Activated naive CD4-positive, alpha-beta T cell treated with anti-CD3 and anti-CD28 coated beads for 36 hours (primary cell): Measurements from ENCODE around the gene IRX2. TPM values are rescaled to one million over a fixed set of nuclear protein-coding genes. Genes with fewer than 3 reads are reported as not detected.

Source experiments
- CTCF ChIA-PET: fragments of 350-600 bp; sonication (Branson Sonifier 250); formaldehyde crosslinking; loops from one replicate; lab custom pipeline; 2021; ENCODE audit warnings: antibody characterized with exemption; lab: Charles Lee
- DNase-seq: peaks from one replicate; pipeline ENCODE4 v3.0.0-alpha.2; 2020
- H3K27ac Mint-ChIP-seq: one replicate; pipeline ENCODE4 v1.8.0; 2021; ENCODE audit warnings: mild to moderate bottlenecking, mixed read lengths
- H3K27me3 Mint-ChIP-seq: one replicate; pipeline ENCODE4 v1.8.0; 2021; ENCODE audit warnings: low read depth, mixed read lengths
- H3K36me3 Mint-ChIP-seq: one replicate; pipeline ENCODE4 v1.8.0; 2021; ENCODE audit warnings: low read depth, mixed read lengths
- H3K4me1 Mint-ChIP-seq: one replicate; pipeline ENCODE4 v1.8.0; 2021; ENCODE audit warnings: low read depth, mixed read lengths
- H3K4me3 Mint-ChIP-seq: one replicate; pipeline ENCODE4 v1.8.0; 2021; ENCODE audit warnings: mild to moderate bottlenecking, moderate library complexity, mixed read lengths
- H3K9me3 Mint-ChIP-seq: one replicate; pipeline ENCODE4 v1.8.0; 2021; ENCODE audit warnings: mixed read lengths
- intact Hi-C: fragments of 100-400 bp; cut with micrococcal nuclease; formaldehyde crosslinking; loops from one replicate; pipeline ENCODE4 v1.15.1; 2023
- total RNA-seq, 2 experiments: library from RNA; stranded (reverse); gene quantifications; one replicate each; pipeline ENCODE4 v1.2.3, GENCODE V29; 2021

The IRX2 gene
- total RNA-seq, 2 experiments from 2014 or later, result not detected

DNA sequence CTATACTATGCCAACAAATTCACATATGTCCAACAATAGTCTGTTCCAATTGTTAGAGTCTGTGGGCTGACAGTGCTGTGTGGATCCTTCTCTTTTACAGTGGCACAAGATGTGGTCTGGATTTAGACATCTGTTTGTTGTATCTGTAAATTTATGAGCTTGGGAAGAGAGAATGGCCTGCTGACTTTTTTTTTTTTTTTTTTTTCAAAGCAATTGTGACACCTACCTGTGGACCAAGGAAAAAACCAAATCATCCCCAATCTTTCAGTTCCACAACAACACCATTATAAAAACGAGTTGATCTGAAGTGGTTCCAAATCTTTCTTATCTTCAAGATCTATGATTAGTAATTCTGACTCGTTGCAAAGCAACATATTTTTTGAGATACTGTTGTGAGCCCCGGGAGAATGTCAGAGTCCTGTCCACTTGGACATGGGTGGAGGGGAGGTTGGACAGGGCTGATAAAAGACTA lies 4.9 kb downstream of the IRX2 start:
- Mint-ChIP-seq H3K27ac (no peak overlapping the region), H3K4me3 (no peak overlapping the region), H3K4me1 (peaks cover 4% of the 10 kb centered on the region), H3K9me3 (no peaks in the 10 kb centered on the region), H3K36me3 (peaks cover 2% of the 10 kb centered on the region), H3K27me3 (peaks cover 62% of the 10 kb centered on the region)
- CTCF ChIA-PET, result no interaction called here
- intact Hi-C loops, result loop anchor here (5.0 kb wide), 1 partner anchor 864 kb away; the partner anchor contains the start of gene IRX4
- no peak for DNase-seq

DNA sequence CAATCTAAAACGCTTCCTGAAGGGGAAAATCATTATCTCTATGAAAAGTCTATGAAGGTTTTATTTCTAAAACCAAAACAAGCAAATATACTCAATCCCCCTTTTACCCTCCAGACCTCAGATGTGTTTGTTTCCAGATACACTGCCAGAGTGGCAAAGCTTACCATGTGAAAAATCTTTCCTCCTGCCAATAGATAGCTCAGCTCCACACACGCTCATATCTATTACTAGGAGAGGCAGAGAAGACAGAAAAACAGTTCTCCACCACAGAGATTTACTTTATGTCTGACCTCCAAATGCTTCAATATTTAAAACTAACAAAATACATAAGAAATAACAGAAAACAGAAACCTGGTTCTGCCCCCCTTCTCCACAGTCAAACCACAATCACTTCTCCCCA lies 7.0 kb downstream of the IRX2 start:
- CTCF ChIA-PET, result interaction anchor here (0.6 kb wide), 1 partner anchor 10 kb away, joined by 3 read pairs; no protein-coding TSS in a partner anchor
- intact Hi-C loops, result loop anchor here (5.0 kb wide), 1 partner anchor 853 kb away; the partner anchor contains the start of gene IRX1
- no peak overlapping the region for H3K27ac Mint-ChIP-seq
- no peaks in the 10 kb centered on the region for H3K9me3 Mint-ChIP-seq
- H3K36me3 Mint-ChIP-seq, result no peaks in the 10 kb centered on the region
- H3K4me3 Mint-ChIP-seq, result no peak overlapping the region
- peaks cover 63% of the 10 kb centered on the region for H3K27me3 Mint-ChIP-seq
- no peak for DNase-seq
- H3K4me1 Mint-ChIP-seq, result peaks cover 3% of the 10 kb centered on the region

DNA sequence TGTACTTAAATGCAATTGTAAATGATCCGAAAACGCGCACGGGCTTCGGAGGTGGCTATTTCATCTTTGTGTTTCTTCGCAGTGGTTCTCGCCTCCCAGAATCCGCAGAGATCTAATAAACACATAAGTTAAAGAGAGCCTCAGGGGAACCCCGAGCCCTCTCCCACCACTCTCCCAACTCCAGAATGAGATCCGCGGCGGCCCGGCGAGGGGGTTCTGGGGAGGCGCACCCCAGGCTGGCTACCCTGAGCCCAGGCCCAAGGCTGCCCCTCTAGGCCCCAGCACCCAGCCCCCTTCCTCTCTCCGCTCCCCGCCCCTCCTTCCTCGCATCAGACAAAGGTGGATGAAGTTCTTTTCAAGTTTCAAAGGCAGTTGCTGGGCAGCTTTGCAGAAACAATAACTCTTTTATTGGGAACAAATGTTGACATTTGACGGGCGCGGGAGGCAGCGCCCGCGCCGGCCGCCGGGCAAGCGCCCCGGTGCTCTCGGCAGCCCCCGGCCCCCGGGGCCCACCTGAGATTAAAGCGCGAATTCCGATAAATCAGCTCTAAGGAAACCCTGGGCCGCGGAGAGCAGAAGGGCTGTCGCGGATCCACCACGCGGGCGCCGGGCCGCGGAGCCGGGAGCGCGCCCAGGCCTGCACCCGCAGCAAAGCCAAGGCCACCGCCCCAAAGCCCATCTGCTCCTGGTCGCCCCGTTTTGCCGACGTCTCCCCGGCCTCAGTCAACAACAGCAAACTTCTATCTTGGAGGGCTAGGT lies 8.4 kb downstream of the IRX2 start:
- Mint-ChIP-seq H3K36me3 (no peaks in the 10 kb centered on the region), H3K9me3 (no peaks in the 10 kb centered on the region), H3K4me3 (no peak overlapping the region), H3K27me3 (peaks cover 68% of the 10 kb centered on the region), H3K27ac (no peak overlapping the region), H3K4me1 (no peaks in the 10 kb centered on the region)
- intact Hi-C loops, result loop anchor here (5.0 kb wide), 1 partner anchor 854 kb away; the partner anchor contains the start of gene IRX1
- CTCF ChIA-PET, result no interaction called here
- DNase-seq, result no peak

DNA sequence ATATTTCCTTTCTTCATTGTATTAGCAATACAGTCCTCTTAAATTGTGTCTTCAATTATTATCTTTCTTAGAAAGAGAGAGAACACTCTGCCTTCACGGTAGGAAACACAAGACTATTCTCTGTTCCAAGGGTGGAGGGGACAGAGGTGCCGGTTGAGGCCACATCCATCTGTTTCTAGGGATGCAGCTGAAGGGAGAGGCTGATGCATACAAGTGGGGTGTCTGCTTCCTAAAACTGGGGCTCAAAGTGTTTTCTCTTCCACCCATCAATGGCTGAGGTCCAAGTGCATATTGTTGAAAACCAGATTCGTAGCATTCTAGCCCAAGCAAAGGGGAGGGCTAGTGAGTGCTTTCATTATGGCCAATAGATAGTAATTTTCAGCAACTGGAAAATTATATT lies 9.5 kb downstream of the IRX2 start:
- Mint-ChIP-seq H3K9me3 (no peaks in the 10 kb centered on the region), H3K4me3 (no peak overlapping the region), H3K36me3 (no peaks in the 10 kb centered on the region), H3K4me1 (no peaks in the 10 kb centered on the region), H3K27ac (no peak overlapping the region), H3K27me3 (peaks cover 70% of the 10 kb centered on the region)
- intact Hi-C loops, result loop anchor here (5.0 kb wide), 1 partner anchor 855 kb away; the partner anchor contains the start of gene IRX1
- CTCF ChIA-PET, result no interaction called here
- no peak for DNase-seq

DNA sequence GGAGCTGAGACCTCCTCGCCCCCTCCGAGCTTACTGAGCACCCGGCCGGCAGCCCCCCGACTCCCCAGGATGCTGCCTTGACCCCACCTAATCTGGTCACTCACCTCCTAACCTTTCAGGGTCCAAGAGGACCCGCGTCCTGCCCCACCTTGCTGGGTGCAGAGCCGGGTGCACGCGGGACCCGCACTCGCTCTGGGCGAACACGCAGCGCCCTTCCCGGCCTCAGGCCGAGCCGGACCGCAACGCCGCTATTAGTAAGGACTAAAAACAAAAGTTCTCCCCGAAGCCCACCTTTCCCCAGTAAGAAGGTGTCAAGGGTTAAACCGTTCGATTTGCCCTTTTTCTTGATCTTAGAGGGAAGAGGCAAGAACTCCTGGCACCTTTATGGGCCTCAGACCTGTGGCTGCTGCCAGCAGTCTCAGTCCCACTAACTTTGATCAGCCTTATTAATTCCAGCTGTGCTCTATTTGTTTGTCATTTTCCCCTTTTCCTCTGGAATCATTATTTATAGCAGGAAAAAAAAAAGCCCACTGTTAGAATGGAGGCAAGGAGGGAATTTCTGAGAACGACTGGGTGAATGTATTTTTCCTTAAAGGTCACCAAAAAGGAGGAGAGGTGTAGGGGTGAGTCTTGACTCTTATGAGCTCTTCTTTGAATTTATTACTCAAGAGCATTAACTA lies 10.5 kb downstream of the IRX2 start:
- CTCF ChIA-PET, result no interaction called here
- H3K27ac Mint-ChIP-seq, result no peak overlapping the region
- H3K4me3 Mint-ChIP-seq, result no peak overlapping the region
- intact Hi-C loops, result loop anchor here (5.0 kb wide), 1 partner anchor 856 kb away; the partner anchor contains the start of gene IRX1
- H3K27me3 Mint-ChIP-seq, result peaks cover 69% of the 10 kb centered on the region
- no peaks in the 10 kb centered on the region for H3K4me1 Mint-ChIP-seq
- no peak for DNase-seq
- H3K36me3 Mint-ChIP-seq, result no peaks in the 10 kb centered on the region
- no peaks in the 10 kb centered on the region for H3K9me3 Mint-ChIP-seq

DNA sequence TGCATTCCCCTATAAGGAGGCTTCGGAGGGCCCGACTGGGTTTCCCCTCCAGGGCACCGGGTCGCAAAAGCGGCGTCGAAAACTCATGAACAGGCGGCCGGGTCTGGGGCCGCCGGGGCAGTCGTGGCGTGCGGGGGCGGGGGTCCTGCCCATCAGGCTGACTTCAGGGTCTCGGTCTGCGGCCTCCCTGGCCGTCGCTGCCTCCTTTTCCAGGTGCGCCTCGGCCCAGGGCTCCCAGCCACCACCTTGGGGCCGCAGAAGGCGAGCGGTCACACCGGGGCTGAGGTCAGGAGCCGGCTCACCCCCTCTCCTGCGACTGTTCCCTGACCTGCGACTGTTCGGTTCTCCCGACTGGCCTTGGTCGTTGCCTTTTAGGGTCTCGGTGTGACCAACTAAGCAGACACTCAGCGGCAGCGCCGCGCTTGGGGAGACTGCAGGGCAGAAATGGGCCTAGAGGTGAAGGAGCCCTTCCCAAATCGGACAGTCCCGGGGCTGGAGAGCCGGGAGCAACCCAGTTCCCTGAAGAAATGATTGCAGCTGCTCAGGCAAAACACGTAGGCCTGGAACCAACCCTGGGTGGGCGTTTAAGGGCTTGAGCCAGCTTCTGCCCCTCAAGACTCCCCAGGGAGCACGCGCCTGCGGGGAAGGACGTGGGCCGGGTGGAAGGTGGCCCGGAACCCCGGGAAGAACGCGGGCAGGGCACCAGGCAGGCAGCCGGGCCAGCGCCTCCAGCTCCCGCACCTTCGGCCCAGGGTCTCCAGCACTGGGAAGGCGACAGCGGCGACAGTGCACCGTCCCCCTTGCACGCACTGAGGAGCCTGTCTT lies 11.2 kb downstream of the IRX2 start:
- H3K27ac Mint-ChIP-seq, result no peak overlapping the region
- DNase-seq, result no peak
- no peaks in the 10 kb centered on the region for H3K4me1 Mint-ChIP-seq
- no peak overlapping the region for H3K4me3 Mint-ChIP-seq
- peaks cover 66% of the 10 kb centered on the region for H3K27me3 Mint-ChIP-seq
- no peaks in the 10 kb centered on the region for H3K9me3 Mint-ChIP-seq
- no peaks in the 10 kb centered on the region for H3K36me3 Mint-ChIP-seq
- CTCF ChIA-PET, result no interaction called here
- intact Hi-C loops, result loop anchor here (5.0 kb wide), 1 partner anchor 857 kb away; the partner anchor contains the start of gene IRX1

DNA sequence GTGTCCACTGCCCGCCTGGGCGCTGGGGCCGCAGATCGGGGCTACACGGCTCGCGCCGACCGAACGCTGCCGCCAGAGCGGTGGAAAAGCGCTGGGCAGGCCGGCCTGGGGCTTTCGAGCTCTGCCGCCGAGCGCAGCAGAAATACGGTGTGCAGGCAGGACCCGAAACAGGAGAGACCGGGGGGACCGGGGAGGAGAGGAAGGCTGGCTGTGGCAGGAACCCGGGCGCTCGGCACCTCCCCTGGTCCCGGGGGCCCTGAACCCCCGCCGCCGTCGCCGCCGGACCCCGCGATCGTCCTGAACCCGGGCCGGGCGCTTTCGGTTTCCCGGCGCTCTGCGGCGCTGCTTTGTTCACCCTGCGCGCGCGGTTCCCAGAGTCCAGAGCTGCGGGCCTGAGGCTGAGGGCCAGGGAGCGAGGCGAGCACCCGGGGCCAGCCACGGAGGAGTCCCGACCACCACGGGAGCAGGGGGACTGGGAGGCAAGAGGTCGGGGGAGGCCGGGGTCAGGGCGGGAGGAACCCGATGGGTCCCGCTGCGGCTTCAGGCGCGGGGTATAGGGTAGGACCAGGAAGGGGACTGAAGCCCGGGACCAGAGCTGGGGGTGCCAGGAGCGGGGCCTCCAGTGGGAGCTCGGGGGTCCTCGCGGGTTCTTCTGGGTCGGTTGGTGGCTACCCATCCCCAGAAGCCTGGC lies 12.0 kb downstream of the IRX2 start:
- H3K4me3 Mint-ChIP-seq, result no peak overlapping the region
- peaks cover 59% of the 10 kb centered on the region for H3K27me3 Mint-ChIP-seq
- no peaks in the 10 kb centered on the region for H3K36me3 Mint-ChIP-seq
- H3K4me1 Mint-ChIP-seq, result no peaks in the 10 kb centered on the region
- intact Hi-C loops, result loop anchor here (5.0 kb wide), 1 partner anchor 858 kb away; the partner anchor contains the start of gene IRX1
- H3K27ac Mint-ChIP-seq, result no peak overlapping the region
- H3K9me3 Mint-ChIP-seq, result no peaks in the 10 kb centered on the region
- DNase-seq, result no peak
- CTCF ChIA-PET, result no interaction called here

DNA sequence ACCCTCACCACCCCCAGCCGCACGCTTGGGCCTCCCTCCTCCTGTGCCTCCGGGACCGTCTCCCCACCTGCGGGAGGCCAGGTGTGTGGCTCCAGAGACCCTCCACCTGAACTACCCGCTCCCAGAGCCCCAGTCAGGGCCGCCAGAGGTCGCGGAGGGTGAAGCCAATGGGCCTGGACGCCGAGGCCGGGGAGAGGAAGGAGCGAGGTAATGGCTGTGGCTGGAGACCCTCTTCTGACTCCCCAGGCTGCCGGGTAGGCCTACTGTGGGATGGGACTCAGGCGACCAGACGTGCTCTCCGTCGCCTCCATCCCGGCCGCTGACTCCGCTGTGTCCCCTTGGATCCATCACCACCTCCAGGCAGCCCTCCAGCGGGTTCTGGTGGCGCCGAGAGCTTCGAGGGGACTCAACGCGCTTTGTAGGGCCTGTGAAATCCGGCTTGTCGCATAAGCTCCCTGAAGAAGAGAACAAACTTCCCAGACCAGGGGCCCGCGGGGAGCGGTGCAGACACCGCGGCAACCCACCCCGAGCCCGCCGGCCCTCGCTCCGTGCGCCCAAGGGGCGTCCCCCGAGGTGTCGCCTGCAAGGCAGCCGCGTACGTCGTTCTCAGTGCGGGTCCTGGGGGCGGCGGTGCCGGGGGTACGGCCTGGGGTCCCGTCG lies 12.6 kb downstream of the IRX2 start:
- Mint-ChIP-seq H3K27ac (no peak overlapping the region), H3K4me1 (no peaks in the 10 kb centered on the region), H3K4me3 (no peak overlapping the region), H3K36me3 (no peaks in the 10 kb centered on the region), H3K9me3 (no peaks in the 10 kb centered on the region), H3K27me3 (peaks cover 52% of the 10 kb centered on the region)
- CTCF ChIA-PET, result no interaction called here
- DNase-seq, result no peak
- intact Hi-C loops, result no loop called here

DNA sequence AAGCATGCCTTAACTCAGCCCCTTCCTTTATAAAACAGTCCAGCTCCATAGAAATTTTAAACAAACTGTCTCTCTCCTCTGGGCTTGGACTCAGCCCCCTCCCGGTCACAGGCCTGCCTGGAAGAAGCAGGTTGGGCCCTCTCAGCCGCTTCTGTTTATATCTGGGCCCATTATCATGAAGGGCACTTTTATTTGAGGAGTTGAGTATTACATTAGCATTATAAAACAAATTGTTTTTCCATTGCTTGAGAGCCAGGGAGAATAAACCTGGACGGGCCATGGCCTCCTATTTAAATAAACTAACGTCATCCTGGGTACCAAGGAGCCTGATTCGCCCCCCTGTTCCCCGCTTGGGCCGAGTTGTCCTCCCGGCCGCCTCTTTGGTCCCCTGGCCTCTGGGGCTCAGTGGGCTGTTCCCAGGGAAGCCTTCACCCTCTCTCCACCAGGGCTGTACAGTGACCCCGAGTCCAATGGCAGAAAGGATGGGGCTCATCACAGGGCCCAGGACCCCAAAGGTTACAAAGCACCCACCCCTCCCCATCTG lies 13.2 kb downstream of the IRX2 start:
- CTCF ChIA-PET, result no interaction called here
- Mint-ChIP-seq H3K36me3 (no peaks in the 10 kb centered on the region), H3K27me3 (peaks cover 50% of the 10 kb centered on the region), H3K4me1 (no peaks in the 10 kb centered on the region), H3K27ac (no peak overlapping the region), H3K4me3 (no peak overlapping the region), H3K9me3 (no peaks in the 10 kb centered on the region)
- intact Hi-C loops, result no loop called here
- DNase-seq, result no peak

DNA sequence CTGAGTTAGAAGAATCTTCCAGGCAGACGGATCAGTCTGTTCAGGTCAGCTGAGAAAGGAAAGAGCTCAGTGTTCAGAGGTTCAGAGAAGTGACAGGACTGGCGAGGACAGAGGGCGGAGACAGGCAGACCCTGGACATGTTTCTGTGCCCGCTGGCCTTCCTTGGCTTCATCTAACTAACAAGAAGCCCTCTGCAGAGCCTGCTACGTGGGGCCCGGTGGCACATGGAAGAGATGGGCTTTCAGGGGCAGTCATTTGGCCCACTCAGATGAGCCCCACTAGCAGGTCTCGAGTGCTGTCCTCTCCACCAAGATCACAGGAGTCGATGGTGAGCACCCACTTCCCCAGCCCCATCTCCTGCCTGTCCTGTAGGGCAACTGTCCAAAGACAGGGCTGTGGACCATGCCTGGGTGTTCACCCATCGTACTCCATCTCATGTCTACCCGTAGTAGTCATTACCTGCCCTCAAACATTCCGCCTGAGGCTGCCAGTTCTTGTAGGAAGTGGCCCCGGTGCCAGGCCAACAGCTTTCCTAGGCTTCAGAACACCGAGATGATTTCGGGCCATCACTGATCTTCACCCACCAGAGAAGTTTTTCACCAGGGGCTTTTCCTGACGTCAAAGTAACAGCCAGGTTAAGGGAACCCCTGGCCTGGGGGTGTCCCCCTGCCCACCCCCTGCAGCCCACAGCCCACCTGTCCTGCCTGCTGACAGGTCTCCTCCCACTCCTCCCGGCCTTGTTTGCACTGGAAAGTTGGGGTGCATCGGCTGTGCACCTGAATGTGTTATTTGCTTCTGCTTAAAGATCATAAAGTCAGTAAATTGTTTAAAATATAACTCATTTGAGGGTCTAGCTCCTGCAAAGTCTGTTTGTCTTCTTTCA lies 14.0 kb downstream of the IRX2 start:
- H3K27me3 Mint-ChIP-seq, result peaks cover 46% of the 10 kb centered on the region
- intact Hi-C loops, result no loop called here
- H3K4me3 Mint-ChIP-seq, result no peak overlapping the region

More for the DNA sequence above, 14.0 kb downstream of the IRX2 start:
- H3K9me3 Mint-ChIP-seq, result no peaks in the 10 kb centered on the region
- H3K27ac Mint-ChIP-seq, result no peak overlapping the region
- no peak for DNase-seq
- CTCF ChIA-PET, result no interaction called here
- H3K36me3 Mint-ChIP-seq, result no peaks in the 10 kb centered on the region
- H3K4me1 Mint-ChIP-seq, result no peaks in the 10 kb centered on the region
